HuH-7.5 (cell line): ENCODE data around the gene ZNF778.
"Not testable (repeated sequence)": the region's sequence is repeated elsewhere in the genome, so short reads cannot be mapped to it uniquely, and the experiment has no call there.

Experiments
- DNase-seq: peaks from one replicate; pipeline ENCODE4 v3.0.0; 2011; ENCODE audit warnings: low spot score

The ZNF778 gene

DNA sequence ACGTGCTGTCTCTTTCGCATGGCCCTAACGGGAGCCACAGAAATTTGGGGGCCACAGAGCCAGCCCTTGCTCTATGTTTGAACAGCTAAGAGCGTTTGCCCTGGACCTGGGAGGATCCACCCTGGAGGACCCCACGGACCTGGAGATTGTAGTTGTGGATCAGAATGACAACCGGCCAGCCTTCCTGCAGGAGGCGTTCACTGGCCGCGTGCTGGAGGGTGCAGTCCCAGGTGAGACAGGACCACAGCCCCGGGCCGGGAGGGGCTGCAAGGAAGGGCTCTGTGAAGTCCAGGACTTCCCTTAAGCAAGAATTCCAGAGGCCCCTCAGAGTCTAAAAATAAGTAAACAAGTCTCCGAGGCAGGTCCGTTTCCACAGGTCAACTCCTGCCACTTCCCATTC lies 34.0 kb upstream of the ZNF778 start:
- DNase-seq: no peak

DNA sequence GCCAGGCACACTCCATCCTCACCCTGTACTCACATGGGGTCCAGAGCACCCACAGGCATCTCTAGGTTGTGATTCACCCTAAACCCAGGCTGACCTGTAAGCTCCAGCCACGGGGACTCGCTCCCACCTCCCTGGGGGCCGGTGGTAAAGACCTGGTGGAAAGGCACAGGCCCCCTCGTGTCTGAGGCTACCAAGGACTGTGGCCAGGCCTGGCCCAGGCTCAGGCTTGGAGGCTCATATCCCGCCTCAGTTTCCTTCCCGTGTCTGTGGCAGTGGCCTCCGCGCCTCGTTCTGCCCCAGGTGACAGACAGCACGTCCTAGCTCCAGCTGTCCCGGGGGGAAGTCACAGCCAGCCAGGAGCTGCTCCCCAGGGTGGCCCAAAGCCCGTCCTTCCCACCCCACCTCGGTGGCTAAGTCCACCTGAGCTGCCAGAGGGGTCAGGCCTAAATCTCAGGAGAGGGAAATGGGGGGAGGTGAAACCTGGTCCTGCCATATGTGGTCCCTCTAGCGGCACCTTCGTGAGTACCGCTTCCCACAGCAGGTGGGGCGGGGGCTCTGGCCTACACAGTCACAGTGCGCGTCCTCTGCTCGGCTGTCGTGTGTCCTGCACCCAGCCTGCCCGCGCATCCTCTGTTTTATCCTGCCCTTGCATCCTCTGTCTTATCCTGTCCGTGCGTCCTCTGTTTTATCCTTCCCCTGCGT lies 33.4 kb upstream of the ZNF778 start:
- no peak for DNase-seq

DNA sequence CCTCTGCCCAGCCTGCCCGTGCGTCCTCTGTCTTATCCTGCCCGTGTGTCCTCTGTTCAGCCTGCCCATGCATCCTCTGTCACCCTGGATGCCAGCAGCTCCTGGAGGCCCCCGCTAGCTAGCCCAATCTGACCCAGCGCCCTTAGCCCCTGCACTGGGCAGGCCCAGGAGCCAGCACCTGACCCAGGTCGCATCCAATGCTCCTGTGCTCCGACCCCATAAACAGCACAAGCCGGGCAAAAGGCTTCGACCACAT lies 32.9 kb upstream of the ZNF778 start:
- DNase-seq: no peak

DNA sequence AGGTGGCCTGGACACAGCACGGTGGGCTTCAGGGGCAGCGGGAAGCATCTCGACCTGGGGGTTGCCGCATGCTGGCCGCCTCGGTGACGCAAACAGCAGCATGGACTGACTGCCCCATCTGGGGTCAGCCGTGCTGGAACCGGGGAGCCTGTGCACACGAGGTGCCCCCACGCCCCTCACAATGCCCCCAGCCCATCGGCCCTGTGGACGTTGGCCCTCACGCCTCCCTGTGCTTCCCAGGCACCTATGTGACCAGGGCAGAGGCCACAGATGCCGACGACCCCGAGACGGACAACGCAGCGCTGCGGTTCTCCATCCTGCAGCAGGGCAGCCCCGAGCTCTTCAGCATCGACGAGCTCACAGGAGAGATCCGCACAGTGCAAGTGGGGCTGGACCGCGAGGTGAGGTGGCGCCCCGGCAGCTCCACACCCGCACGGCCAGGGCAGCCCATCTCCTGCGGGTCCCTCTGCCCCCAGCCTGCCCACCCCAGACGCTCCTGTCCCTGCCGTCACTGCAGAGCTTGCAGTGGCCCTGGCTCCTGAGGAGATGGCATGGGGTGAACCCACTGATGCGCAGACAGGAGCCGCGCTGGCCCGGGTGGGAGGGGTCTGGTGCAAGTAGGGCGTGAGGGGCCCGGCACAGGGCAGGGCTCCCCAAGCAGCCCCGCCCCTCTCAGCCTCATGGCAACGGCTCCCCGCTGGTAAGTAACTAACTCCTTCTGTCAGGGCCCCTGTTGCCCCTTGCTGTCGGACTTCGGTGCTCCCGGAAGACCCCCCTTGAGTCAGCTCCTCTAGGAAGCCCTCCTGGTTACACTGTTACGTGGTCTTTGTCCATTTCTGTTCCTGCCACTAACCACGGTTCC lies 32.3 kb upstream of the ZNF778 start:
- DNase-seq: no peak

DNA sequence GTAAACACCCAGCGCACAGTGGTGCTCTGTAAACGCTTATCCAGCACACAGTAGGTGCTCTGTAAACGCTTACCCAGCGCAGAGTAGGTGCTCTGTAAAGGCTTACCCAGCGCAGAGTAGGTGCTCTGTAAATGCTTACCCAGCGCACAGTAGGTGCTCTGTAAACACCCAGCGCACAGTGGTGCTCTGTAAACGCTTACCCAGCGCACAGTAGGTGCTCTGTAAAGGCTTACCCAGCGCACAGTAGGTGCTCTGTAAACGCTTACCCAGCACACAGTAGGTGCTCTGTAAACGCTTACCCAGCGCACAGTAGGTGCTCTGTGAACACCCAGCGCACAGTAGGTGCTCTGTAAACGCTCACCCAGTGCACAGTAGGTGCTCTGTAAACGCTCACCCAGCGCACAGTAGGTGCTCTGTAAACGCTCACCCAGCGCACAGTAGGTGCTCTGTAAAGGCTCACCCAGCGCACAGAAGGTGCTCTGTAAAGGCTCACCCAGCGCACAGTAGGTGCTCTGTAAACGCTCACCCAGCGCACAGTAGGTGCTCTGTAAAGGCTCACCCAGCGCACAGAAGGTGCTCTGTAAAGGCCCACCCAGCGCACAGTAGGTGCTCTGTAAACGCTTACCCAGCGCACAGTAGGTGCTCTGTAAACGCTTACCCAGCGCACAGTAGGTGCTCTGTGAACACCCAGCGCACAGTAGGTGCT lies 31.5 kb upstream of the ZNF778 start:
- not testable (repeated sequence) for DNase-seq

DNA sequence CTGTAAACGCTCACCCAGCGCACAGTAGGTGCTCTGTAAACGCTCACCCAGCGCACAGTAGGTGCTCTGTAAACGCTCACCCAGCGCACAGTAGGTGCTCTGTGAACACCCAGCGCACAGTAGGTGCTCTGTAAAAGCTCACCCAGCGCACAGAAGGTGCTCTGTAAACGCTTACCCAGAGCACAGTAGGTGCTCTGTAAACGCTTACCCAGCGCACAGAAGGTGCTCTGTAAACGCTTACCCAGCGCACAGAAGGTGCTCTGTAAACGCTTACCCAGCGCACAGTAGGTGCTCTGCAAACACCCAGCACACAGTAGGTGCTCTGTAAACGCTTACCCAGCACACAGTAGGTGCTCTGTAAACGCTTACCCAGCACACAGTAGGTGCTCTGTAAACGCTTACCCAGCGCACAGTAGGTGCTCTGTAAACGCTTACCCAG lies 30.9 kb upstream of the ZNF778 start:
- DNase-seq: not testable (repeated sequence)

DNA sequence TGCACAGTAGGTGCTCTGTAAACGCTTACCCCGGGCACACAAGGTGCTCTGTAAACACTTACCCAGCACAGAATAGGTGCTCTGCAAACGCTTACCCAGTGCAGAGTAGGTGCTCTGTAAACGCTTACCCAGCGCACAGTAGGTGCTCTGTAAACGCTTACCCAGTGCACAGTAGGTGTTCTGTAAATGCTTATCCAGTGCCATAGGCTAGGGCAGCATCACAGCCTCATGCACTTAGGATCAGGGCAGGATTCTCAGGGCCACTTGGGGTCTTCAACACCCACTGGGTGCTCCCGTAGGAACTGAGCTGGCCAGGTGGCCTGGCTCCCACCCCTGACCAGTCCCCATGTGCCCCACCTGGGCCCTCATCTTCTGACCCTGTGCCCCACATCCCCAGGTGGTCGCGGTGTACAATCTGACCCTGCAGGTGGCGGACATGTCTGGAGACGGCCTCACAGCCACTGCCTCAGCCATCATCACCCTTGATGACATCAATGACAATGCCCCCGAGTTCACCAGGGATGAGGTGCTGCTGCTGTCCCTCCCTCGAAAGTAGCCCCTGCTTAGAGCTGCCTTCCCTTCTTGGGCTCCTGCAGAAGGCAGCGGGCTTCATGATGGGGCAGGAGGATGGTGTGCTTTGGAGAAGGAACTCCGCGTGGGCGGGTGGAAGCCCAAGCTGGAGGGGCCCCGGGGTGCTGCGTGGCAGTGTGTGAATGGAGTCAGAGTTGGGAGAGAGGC lies 30.3 kb upstream of the ZNF778 start:
- DNase-seq: no peak

DNA sequence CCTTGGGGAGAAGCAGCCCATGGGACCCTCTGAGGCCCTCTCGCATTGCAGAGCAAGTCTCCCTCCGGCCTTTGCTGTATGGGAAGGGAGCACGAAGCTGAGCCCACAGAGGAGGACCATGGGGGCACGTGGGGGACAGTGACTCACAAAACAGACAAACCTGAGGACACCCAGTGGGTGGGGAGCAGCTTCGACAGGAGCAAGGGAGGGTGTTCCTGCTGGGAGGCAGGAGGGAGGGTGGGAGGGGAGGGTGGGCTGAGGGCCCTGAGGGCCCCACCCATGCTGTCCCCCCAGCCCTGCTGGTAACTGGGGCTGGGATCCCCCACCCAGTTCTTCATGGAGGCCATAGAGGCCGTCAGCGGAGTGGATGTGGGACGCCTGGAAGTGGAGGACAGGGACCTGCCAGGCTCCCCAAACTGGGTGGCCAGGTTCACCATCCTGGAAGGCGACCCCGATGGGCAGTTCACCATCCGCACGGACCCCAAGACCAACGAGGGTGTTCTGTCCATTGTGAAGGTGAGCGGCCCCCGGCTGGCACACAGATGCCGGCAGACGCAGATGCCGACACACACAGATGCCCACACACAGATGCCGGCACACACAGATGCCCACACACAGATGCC lies 29.6 kb upstream of the ZNF778 start:
- no peak for DNase-seq

DNA sequence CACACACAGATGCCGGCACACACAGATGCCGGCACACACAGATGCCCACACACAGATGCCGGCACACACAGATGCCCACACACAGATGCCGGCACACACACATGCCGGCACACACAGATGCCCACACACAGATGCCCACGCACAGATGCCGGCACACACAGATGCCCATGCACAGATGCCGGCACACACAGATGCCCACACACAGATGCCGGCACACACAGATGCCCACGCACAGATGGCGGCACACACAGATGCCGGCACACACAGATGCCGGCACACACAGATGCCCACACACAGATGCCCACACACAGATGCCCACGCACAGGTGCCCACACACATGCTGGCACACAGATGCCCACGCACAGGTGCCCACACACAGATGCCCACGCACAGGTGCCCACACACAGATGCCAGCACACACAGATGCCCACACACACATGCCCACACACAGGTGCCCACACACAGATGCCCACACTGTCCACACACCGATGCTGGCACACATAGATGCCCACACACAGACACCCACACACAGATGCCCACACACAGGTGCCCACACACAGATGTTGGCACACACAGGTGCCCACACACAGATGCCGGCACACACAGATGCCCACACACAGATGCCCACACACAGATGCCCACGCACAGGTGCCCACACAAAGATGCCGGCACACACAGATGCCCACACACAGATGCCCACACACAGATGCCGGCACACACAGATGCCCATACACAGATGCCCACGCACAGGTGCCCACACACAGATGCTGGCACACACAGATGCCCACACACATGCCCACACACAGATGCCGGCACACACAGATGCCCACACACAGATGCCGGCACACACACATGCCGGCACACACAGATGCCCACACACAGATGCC lies 28.8 kb upstream of the ZNF778 start:
- DNase-seq: not testable (repeated sequence)

DNA sequence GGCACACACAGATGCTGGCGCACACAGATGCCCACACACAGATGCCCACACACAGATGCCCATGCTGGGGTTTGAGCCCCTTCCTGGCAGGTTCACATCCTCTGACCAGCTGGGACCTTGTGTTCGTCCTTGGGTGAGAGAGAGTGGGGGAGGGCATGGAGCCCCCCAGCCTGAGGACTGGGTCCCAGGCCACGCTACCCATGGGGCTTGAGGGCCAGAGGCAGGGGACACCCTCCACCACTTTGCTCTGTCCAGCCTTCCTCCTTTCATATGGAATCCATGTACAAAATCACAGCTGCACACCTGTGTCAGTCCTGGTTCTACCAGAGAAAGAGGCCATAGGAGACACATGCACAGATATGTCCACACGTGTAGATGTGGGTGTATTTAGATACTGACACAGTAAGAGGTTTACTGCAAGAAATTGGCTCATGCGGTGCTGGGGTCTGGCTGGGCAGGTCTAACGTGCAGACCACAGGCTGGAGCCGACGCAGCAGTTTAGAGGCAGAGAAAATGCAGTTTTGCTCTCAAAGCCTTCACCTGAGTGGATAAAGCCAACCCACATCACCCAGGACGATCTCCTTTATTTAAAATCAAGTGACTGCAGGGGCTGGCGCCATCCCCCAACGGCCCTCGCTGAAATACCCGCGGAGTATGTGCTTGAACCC lies 28.0 kb upstream of the ZNF778 start:
- DNase-seq: no peak

DNA sequence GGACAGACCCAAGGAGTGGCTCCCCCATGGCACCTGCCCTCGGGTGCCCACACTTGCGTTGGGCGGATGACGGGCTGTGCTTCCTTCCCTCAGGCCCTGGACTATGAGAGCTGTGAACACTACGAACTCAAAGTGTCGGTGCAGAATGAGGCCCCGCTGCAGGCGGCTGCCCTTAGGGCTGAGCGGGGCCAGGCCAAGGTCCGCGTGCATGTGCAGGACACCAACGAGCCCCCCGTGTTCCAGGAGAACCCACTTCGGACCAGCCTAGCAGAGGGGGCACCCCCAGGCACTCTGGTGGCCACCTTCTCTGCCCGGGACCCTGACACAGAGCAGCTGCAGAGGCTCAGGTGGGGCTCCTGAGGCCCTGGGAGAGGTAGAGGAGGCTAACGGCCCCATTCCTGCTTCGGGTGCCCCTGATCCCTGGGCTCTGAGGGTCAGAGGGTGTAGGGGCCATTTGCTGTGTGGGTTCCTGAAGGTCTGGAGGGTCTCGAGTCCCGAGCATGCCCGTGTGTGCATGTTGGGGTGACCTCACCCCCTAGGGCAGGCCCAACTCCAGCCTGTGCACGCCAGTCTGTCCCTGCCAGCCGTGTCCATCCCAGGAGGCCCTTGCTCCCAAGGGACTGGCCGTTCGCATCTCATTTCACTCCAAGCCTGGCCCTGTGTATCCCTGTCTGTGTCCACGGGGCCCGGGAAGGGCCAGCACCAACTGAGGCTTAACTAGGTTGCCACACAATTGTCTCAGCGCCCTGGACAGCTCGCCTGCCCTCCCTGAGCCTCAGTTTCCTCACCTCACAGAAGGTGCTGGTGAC lies 27.1 kb upstream of the ZNF778 start:
- no peak for DNase-seq

DNA sequence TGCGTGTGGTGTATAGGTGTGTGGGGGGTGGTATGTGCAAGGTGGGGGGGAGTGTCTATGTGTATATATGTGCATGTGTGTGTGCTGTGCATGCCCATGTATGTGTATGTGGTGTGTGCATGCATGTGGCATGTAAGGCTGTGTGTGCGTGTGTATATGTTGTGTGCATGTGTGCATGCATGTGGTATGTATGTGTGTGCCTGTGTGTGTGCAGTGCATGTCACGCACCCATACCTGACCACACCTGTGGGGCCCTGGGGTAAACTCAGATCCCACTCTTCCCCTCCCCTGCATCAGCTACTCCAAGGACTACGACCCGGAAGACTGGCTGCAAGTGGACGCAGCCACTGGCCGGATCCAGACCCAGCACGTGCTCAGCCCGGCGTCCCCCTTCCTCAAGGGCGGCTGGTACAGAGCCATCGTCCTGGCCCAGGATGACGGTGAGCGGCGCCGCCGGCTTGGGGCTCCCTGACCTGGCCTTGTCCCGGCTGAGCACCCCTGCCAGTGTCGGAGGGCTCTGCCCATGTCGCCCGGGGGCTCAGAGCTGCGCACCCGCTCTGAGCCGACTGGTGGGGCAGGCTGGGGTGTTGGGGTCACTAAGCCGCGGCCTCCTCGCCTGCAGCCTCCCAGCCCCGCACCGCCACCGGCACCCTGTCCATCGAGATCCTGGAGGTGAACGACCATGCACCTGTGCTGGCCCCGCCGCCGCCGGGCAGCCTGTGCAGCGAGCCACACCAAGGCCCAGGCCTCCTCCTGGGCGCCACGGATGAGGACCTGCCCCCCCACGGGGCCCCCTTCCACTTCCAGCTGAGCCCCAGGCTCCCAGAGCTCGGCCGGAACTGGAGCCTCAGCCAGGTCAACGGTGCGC lies 26.2 kb upstream of the ZNF778 start:
- no peak for DNase-seq

DNA sequence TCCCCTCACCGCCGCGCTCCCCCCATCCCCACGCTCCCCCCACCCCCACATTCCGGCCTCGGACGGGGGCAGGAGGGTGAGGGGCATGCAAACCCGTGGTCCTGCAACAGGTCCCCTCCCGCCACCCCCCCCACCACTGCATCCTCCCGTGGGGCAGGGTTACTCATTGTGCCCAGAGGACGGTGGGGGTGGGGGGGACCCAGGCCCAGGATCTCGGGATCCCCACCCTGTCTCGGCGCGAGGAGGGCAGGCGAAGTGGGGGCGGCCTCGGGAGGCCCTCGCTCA lies 25.7 kb upstream of the ZNF778 start:
- DNase-seq: no peak

DNA sequence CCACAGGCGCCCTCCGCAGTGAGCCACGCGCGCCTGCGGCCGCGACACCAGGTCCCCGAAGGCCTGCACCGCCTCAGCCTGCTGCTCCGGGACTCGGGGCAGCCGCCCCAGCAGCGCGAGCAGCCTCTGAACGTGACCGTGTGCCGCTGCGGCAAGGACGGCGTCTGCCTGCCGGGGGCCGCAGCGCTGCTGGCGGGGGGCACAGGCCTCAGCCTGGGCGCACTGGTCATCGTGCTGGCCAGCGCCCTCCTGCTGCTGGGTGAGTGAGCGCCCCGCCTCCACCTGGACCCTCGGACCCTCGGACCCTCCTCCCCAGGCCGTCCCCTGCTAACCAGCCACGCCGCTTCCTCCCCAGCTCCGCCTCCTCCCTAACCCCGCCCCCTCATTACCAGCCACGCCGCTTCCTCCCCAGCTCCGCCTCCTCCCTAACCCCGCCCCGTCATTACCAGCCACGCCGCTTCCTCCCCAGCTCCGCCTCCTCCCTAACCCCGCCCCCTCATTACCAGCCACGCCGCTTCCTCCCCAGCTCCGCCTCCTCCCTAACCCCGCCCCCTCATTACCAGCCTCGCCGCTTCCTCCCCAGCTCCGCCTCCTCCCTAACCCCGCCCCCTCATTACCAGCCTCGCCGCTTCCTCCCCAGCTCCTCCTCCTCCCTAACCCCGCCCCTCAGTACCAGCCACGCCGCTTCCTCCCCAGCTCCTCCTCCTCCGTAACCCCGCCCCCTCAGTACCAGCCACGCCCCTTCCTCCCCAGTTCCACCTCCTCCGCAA lies 25.1 kb upstream of the ZNF778 start:
- DNase-seq: not testable (repeated sequence)

DNA sequence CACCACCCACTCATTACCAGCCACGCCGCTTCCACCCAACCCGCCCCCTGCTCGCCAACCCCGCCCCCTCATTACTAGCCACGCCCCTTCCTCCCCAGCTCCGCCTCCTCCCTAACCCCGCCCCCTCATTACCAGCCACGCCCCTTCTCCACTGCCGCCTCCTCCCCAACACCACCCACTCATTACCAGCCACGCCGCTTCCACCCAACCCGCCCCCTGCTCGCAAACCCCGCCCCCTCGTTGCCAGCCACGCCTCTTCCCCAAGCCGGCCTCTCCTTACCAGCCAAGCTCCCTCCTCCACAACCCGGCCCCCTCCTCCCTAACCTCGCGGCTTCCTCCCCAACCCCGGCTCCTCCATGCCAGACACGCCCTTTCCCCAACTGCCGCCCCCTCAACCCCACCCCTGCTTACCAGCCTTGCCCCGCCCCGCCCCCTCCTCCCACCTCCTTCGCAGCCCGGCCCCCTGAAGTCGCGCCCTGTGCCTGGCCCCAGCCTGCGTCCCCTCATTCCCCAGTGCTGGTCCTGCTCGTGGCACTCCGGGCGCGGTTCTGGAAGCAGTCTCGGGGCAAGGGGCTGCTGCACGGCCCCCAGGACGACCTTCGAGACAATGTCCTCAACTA lies 24.4 kb upstream of the ZNF778 start:
- DNase-seq: peak; percentile 93

DNA sequence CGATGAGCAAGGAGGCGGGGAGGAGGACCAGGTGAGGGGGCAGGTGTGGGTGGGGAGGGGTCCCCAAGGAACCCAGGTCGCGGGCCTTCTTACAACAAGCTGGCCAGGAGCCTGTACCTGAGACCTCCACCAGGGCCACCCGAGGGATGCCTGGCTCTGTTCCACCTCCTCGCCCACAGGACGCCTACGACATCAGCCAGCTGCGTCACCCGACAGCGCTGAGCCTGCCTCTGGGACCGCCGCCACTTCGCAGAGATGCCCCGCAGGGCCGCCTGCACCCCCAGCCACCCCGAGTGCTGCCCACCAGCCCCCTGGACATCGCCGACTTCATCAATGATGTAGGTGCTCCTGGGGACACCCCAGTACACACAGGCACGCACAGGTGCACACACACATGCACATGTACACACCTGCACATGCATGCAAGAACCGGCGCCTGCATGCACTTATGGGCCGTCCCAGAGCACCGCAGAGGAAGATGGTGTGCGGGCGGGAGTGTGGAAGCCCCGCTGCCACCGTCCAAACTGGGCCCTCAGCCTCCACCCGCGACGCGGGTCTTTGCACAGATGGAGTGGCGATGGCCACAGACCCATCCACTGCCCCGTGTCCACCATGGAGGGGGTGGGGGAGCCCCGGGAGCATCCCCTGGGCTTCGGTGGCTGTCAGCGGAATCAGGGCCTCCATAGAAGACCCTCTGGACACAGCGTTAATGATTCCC lies 23.8 kb upstream of the ZNF778 start:
- DNase-seq: no peak
